ENCODE measurements around the gene FOXB1.
A peak's percentile ranks its signal among the peaks of the same experiment; 100 is the strongest.

The FOXB1 gene

DNA sequence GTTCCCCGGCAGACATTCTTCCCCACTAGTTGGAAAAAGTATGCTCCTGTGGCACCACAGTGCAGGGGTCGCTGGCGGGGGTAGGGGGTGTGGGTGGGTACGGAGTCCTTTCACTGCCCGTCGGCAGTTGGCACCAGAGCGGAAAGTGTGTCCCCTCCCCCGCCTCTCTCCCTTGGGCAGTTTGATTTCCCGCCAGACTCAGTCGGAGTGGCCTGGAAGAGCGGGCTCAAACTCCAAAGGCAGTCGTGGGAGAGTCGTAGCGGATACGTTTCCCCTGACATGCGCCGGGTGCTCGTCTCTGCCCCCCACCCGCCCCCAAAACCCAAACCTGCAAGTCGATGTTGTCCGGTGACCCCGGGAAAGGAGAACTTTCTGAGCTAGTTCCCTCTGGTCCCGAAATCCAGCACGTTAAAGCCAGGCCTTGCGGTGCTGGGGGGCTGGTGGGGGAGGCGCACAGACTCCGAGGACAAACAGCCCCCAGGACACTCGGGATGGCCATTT, 4.4 kb upstream of the FOXB1 start:
- no peak for DNase-seq

GRCh38 chr15:60000113-60000823, 3.8 kb upstream of the FOXB1 start:
- no peak for DNase-seq

DNA sequence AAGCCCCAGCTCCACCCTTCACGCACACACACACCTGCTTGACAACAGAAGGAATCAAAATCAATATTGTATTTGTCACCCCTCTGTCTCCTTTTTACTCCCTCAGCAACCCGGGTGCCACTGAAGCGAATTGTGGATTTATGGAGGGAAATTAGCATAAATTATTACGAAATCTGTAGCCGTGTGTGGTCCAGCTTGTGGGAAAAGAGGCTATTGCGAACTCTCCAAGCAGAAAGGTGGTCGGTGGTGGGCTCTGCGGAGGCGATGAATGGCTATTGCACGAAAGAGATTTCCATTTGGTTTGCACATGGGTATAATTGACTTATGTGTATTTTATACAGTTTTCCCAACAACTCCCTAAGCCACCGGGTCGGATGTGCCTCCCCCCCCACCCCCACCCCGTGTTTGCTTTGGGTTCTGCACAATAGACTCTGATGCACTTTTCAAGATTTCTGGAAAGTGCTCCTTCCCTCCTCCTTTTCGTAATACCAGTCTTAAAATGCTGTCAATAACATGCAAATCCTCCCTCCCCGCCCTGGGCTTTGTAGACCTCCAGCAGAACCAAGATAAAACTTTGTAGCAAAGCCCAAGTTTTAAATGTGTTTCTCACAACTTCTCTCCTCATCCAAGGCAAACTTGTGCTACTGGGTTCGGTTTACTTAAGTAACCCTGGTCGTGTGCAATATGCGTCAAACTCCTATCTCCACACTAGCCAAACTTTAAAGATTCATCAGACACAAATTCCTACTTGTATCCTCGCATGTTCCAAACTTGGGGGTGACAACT, 3.1 kb upstream of the FOXB1 start:
- DNase-seq = no peak

- no peak for DNase-seq
Observed at GRCh38 chr15:60001610-60002527, 2.2 kb upstream of the FOXB1 start.

DNA sequence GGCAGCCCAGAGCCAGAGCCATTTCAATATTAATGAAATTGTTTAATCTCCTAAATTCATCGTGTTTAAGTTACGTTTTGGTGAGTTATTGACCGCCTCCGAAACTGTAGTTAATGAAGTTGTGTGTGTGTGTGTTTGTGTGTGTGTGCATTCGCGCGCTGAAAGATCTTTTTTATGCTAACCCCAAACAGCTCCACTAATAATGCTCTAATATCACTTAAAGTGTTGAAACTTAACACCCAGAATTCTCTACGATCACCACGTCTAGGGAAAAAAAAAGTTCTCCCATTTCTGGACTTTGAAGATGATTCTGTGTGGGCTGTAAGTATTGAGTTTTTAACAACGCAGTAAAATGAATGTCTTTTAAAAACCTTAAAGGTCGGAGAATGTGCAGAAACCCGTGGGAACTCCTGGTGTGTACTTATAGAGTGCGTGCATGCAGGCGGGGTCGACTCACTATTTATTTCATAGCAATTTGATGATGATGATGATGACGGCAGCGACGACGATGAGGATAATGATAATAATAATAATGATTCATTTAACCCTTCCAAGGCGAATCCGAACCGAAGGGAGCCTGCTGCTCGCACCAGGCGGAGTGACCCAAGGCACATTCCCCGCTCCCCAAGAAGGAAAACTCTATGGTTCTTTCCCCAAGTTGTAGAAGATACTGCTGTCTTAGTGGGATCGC, 1.4 kb upstream of the FOXB1 start:
- no peak for DNase-seq

- DNase-seq = no peak
Observed at GRCh38 chr15:60003243-60004008, 685 bp upstream of the FOXB1 start.

DNA sequence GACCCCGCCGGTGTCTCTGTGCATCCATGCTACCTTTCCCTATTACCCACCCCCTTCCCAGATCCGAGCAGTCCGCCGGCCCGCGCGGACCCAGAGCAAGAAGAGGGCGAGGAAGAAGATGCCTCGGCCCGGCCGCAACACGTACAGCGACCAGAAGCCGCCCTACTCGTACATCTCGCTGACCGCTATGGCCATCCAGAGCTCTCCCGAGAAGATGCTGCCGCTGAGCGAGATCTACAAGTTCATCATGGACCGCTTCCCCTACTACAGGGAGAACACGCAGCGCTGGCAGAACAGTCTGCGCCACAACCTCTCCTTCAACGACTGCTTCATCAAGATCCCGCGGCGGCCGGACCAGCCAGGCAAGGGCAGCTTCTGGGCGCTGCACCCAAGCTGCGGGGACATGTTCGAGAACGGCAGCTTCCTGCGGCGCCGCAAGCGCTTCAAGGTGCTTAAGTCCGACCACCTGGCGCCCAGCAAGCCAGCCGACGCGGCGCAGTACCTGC, 788 bp downstream of the FOXB1 start:
- DNase-seq = no peak

- DNase-seq = no peak
Observed at GRCh38 chr15:60005352-60006202, 1.5 kb downstream of the FOXB1 start.

DNA sequence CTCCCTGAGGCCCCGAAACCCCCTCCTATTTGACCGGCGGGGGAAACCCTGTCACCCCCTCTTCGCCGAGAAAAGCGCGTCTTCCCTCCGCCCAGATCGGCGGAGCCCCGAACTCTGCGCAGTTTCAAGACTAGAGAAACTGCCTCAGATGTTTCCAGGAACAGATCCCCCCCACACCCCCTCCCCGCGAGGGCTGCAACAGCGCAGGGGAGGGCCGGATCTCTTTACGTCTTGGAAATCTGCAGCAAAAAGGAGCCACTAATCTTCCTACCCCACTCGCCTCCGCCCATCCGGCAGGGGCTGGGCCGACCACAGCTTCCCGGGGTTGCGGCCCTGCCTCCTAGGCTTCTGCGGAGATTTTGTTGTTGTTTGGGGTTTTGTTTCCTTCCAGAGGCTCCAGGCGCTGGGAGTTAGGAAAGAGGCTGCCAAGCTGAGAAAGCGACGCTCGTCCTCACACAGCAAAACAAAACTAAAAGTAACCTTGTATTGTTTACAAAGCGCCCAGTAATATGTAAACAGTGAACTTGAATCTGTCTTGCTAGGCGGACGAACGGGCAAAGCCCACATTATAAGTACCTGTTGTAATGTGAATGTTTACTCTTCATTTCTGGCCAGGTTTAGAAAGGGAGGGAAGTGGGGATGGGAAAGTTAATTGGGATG, 2.2 kb downstream of the FOXB1 start:
- DNase-seq = peak in 1 of 4 experiments; percentile 19

DNA sequence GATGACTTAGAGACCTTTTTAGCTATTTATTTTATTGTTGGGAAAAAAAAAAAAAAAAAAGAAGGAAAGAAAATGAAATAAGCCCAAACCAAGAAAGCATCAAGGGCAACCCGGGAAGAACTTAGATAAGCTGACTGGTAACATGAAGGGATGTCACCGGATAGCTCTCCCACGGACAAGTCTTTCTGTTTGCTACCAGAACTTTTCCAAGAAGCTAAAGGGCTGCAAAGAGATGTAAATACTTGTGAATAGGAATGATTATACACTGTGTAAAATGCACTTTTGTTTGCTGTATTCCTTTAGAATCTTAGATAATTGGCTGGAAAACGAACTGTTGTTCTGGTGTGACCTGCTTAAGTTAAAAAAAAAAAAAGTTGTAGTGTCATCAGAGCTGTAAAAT, 2.8 kb downstream of the FOXB1 start:
- DNase-seq = no peak

- no peak for DNase-seq
Observed at GRCh38 chr15:60009124-60009960, 5.2 kb downstream of the FOXB1 start.

DNA sequence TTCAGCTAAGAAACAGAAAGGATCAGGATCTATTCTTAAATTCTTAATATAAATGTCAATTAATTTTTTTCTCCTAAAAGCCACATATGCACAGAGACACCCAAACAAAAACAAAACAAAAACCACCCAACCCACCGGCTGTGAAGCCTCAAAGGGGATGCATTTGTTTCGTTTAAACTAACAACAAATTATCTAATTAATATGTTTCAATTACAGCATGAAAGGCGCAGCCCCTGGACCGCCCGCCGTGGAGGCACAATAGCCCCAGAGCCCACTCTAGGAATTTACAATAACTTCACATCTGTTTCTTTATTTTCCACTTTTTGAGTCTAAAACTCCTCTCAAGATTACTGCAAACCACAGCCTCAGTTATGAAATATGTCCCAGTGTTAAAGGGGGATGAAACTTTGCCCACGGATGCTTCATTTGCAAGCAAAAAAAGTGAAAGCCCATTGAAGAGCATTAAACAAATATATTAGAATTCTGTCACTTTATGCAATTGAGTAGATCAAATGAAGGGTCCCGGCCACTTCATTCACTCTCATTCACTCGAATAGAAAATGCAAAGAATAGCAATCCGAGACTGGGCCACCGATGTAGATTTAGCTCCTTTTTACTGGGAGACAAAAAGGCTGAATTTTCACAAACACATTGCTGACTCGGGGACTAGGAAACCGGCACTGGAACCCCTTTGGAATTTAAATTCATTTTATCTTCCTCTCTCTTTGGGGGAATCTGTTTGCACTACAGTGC, 6.0 kb downstream of the FOXB1 start:
- DNase-seq = no peak

- DNase-seq = no peak
Observed at GRCh38 chr15:60010858-60011257, 6.7 kb downstream of the FOXB1 start.

DNA sequence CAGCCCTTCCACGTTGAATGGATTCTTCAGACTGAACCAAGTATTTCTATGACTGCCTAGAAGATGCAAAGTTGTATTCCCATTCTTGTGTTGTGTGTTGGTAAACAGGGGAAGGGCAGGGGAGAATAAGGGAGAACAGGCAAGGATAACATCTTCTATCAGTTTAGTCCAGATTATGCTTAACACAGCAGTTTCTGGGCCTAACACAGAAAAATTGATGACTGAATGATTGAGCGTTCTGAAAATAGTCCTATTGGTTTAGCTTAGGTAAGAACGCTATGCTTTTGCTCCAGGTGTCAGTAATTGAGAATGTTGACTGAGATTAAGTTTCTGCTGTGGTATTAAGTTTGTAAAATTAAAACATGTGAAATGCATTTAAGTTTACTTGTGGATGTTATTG, 8.6 kb downstream of the FOXB1 start:
- DNase-seq = no peak

- no peak for DNase-seq
Observed at GRCh38 chr15:60017538-60018520, 13.7 kb downstream of the FOXB1 start.

- no peak for DNase-seq
Observed at GRCh38 chr15:60020736-60021135, 16.6 kb downstream of the FOXB1 start.

Data from activated CD4-positive, CD25-positive, alpha-beta regulatory T cell (primary cell).